ENCODE data around the gene EXOC7. TPM values are rescaled to one million over a fixed set of nuclear protein-coding genes. Genes with fewer than 3 reads are reported as not detected.

EXOC7 gene
- total and polyA plus RNA-seq, 2 of the 4 experiments (the other 2 are of a cell fraction): 85.9 to 118 TPM

DNA sequence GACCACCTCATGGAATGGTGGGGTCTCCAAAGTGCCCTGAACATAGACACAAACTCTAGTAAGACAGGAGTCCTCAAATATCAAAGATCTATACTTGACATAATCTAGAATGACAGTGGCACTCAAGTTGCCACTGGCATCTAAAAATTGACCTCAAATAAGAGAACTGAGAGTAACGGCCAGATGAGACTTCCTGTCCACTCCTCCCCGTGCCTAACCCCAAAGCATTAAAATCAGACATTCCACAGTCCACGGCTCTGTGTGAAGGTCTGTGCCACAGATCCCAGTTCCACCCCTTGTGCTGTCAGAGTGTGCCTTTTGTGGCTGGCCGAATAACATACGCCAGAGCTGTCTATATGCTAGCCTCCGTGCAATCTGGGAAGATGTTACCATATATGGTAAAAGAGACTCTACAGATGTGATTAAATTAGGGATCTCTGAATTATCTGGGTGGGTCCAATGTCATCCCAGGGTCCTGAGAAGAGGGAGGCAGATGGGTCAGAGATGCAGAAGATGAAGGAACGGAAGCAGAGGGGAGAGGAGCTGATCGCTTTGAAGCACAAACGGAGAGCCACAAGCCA, 55.5 kb downstream of the EXOC7 start:
- POLR2A ChIA-PET (ENCODE audit: unreplicated experiment): interaction anchor here (0.5 to 0.9 kb wide), 2 partner anchors 11 to 16 kb away, joined by 3 to 6 read pairs; no protein-coding TSS in a partner anchor
- H2BK20ac ChIP-seq (ENCODE audit: low read depth, low read length): no peak overlapping the region

More for the DNA sequence above, 55.5 kb downstream of the EXOC7 start:
- intact Hi-C loops (cut with micrococcal nuclease) (no loop called here), in situ Hi-C loops (cut with MboI; ENCODE audit: low sequenced_read_pairs) (no loop called here), dilution Hi-C loops (cut with HindIII; ENCODE audit: low sequenced_read_pairs, unreplicated experiment) (no loop called here)
- Histone ChIP-seq H3K27me3 (ENCODE audit: control insufficient read depth, insufficient read depth, low read length) (no peaks in the 10 kb centered on the region), H2AFZ (replicated peaks; ENCODE audit: low read length, poor library complexity) (no peak overlapping the region), H4K20me1 (ENCODE audit: insufficient read depth, low read length) (peaks cover 18% of the 10 kb centered on the region), H3K56ac (ENCODE audit: extremely low read depth, insufficient read depth, low read length) (no peak overlapping the region), H2AK5ac (ENCODE audit: low read depth, low read length) (no peak overlapping the region), H3K18ac (ENCODE audit: low read depth, low read length) (no peak overlapping the region), H3K36me3 (ENCODE audit: control insufficient read depth, insufficient read depth, low read length) (peaks cover 70% of the 10 kb centered on the region), H3K27ac (ENCODE audit: insufficient read depth, low read length) (no peak overlapping the region), H3K4me2 (ENCODE audit: low read depth, low read length) (no peak overlapping the region), H3K9me1 (ENCODE audit: insufficient read depth, low read length) (peaks cover 12% of the 10 kb centered on the region; the same call in 1 of the 2 replicates), H4K91ac (ENCODE audit: insufficient read depth, low read depth, low read length) (no peak overlapping the region), H2BK15ac (ENCODE audit: low read depth, low read length) (no peak overlapping the region), H3K9ac (ENCODE audit: low read depth, low read length) (no peak overlapping the region), H3K79me1 (ENCODE audit: low read depth in 1 of 2, low read length in 2 of 2) (peaks cover 11 to 57% of the 10 kb centered on the region in 2 experiments; a peak in 3 of 4 replicates), H4K5ac (ENCODE audit: low read depth, low read length) (no peak overlapping the region), H3K14ac (replicated peaks; ENCODE audit: low read depth, low read length) (no peak overlapping the region), H3K23ac (ENCODE audit: low read depth, low read length) (no peak overlapping the region), H3K4me3 (ENCODE audit: insufficient read depth, low read depth, low read length) (no peak overlapping the region), H2AK9ac (replicated peaks; ENCODE audit: low read depth, low read length, poor library complexity) (no peak overlapping the region), H2BK120ac (ENCODE audit: low read depth, low read length) (no peak overlapping the region), H2BK5ac (ENCODE audit: low read depth, low read length, poor library complexity, severe bottlenecking) (no peak overlapping the region), H3K4ac (ENCODE audit: low read depth, low read length) (no peak overlapping the region), H4K8ac (ENCODE audit: low read depth in 2 of 2, low read length in 2 of 2) (no peak overlapping the region), H3K9me3 (ENCODE audit: control insufficient read depth, insufficient read depth, low read length) (no peaks in the 10 kb centered on the region), H3K4me1 (ENCODE audit: control insufficient read depth, insufficient read depth, low read length) (no peaks in the 10 kb centered on the region)
- no peak for ATAC-seq (ENCODE audit: low read depth)
- no peak for DNase-seq
- BruUV-seq (replicated peaks): no TSS peak
- CTCF ChIA-PET: no interaction called here
- TF ChIP-seq FOS (IDR thresholded peaks at IDR 0.05; ENCODE audit: low read depth, low read length) (no peak), POLR2A (IDR thresholded peaks at IDR 0.05; ENCODE audit: low read depth, low read length) (no peak), NFE2L2 (IDR thresholded peaks at IDR 0.05; ENCODE audit: low read depth, low read length) (no peak), RCOR1 (IDR thresholded peaks at IDR 0.05; ENCODE audit: insufficient replicate concordance, low read length) (no peak), SMC3 (IDR thresholded peaks at IDR 0.05; ENCODE audit: low read depth, low read length) (no peak), RFX5 (IDR thresholded peaks at IDR 0.05; ENCODE audit: low read depth, low read length) (no peak), MAFK (IDR thresholded peaks at IDR 0.05; ENCODE audit: low read depth, low read length) (no peak), MXI1 (IDR thresholded peaks at IDR 0.05; ENCODE audit: borderline replicate concordance, low read depth, low read length) (no peak), CEBPB (IDR thresholded peaks at IDR 0.05; ENCODE audit: low read depth, low read length) (no peak), USF2 (IDR thresholded peaks at IDR 0.05; ENCODE audit: low read depth, low read length) (no peak), MAZ (IDR thresholded peaks at IDR 0.05; ENCODE audit: borderline replicate concordance, low read depth, low read length) (no peak), CHD1 (IDR thresholded peaks at IDR 0.05; ENCODE audit: low read depth, low read length) (no peak), BHLHE40 (IDR thresholded peaks at IDR 0.05; ENCODE audit: low read depth, low read length) (no peak), ELK1 (IDR thresholded peaks at IDR 0.05; ENCODE audit: borderline replicate concordance, low read depth, low read length) (no peak), RAD21 (IDR thresholded peaks at IDR 0.05; ENCODE audit: low read length) (no peak)
- TF ChIP-seq, protein P1, sequence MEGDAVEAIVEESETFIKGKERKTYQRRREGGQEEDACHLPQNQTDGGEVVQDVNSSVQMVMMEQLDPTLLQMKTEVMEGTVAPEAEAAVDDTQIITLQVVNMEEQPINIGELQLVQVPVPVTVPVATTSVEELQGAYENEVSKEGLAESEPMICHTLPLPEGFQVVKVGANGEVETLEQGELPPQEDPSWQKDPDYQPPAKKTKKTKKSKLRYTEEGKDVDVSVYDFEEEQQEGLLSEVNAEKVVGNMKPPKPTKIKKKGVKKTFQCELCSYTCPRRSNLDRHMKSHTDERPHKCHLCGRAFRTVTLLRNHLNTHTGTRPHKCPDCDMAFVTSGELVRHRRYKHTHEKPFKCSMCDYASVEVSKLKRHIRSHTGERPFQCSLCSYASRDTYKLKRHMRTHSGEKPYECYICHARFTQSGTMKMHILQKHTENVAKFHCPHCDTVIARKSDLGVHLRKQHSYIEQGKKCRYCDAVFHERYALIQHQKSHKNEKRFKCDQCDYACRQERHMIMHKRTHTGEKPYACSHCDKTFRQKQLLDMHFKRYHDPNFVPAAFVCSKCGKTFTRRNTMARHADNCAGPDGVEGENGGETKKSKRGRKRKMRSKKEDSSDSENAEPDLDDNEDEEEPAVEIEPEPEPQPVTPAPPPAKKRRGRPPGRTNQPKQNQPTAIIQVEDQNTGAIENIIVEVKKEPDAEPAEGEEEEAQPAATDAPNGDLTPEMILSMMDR (conservative IDR thresholded peaks at IDR 0.05; ENCODE audit: low read depth, low read length): no peak
- WGBS, 2 experiments (ENCODE audit: extremely low coverage in 2 of 2, insufficient read length in 1 of 2): 100% methylated on average over 5 of the region's 9 CpGs; no CpG with 5 or more reads in 1 of the 2 experiments

All from IMR-90 (cell line).